Upper lobe of left lung (tissue), 6 donors: ENCODE results near the gene ACAA1. TPM values are rescaled to one million over a fixed set of nuclear protein-coding genes. Genes with fewer than 3 reads are reported as not detected.

Source experiments
- ATAC-seq, 2 donors: fragments of 200-7000 bp; cut with Tn5 transposase; one replicate each; pipeline ENCODE4 v1.9.1; 2022; ENCODE audit warnings: mild to moderate bottlenecking in 2 of 2, moderate library complexity in 2 of 2; ENCODE audit not compliant: low FRiP score in 2 of 2
- DNase-seq, 2 donors: peaks; one replicate each; pipeline ENCODE4 v3.0.0-alpha.2; 2019 to 2020
- H3K27ac ChIP-seq, 4 donors: fragments of 200-600 bp; sonication (generic); one replicate each; pipeline ENCODE4 v1.5.1; 2016 to 2019
- H3K27me3 ChIP-seq, 4 donors: fragments of 200-600 bp; sonication (generic); one replicate each; pipeline ENCODE4 v1.5.1; 2017 to 2019
- H3K36me3 ChIP-seq, 4 donors: fragments of 200-600 bp; sonication (generic); one replicate each; pipeline ENCODE4 v1.5.1; 2016 to 2019
- H3K4me1 ChIP-seq, 4 donors: fragments of 200-600 bp; sonication (generic); one replicate each; pipeline ENCODE4 v1.5.1; 2018 to 2019
- H3K4me3 ChIP-seq, 4 donors: fragments of 200-600 bp; sonication (generic); one replicate each; pipeline ENCODE4 v1.5.1; 2017 to 2019; ENCODE audit warnings: mild to moderate bottlenecking in 2 of 4, moderate library complexity in 1 of 4
- H3K9me3 ChIP-seq, 4 donors: fragments of 200-600 bp; sonication (generic); one replicate each; pipeline ENCODE4 v1.5.1; 2018 to 2019
- CTCF ChIP-seq, 6 experiments: fragments of 450-650 bp in 4 of 6; fragments of 200-600 bp in 2 of 6; sonication (generic) in 2 of 6; IDR thresholded peaks; one replicate each; pipeline ENCODE4 v1.5.1; 2016 to 2019; ENCODE audit warnings: antibody characterized with exemption in 6 of 6
- EP300 ChIP-seq, 4 donors: sonication (generic); formaldehyde crosslinking; IDR thresholded peaks; one replicate each; pipeline ENCODE4 v1.5.1; 2017; ENCODE audit warnings: antibody characterized with exemption in 4 of 4, control low read depth in 2 of 4
- POLR2A ChIP-seq, 4 donors: fragments of 450-650 bp; IDR thresholded peaks; one replicate each; pipeline ENCODE4 v1.5.1; 2016 to 2017; ENCODE audit warnings: antibody characterized with exemption in 4 of 4, mild to moderate bottlenecking in 2 of 4
- POLR2AphosphoS5 ChIP-seq, 2 donors: sonication (generic); formaldehyde crosslinking; IDR thresholded peaks; one replicate each; pipeline ENCODE4 v1.5.1; 2017; ENCODE audit warnings: antibody characterized with exemption in 2 of 2
- WGBS, 2 donors: methylation state at CpG; one replicate each; pipeline ENCODE4 v1.1.5; 2017 to 2018; 5-methylcytosine and 5-hydroxymethylcytosine counted together
- total RNA-seq, 6 donors: library from RNA; depleted of rRNA in 4 of 6; stranded (reverse); fragments of >200 nt in 4 of 6; gene quantifications; one replicate each; pipeline versions ENCODE4 v1.1.0 to v1.2.1, GENCODE V29; 2016 to 2021
- donor health status: DM: no; HTN: no; CAD: no; lungs with moderate emphysema.
- donor health status: DM: no; HTN: yes; CAD: no; lungs with severe emphysema.

The ACAA1 gene
- total RNA-seq, 6 donors from 2014 or later: 67.1 to 170 (median 116) TPM

GRCh38 chr3:38153221-38153620 lies 16.3 kb upstream of the ACAA1 start:
- Histone ChIP-seq H3K27me3 (no peaks in the 10 kb centered on the region), H3K27ac (peak overlapping the region; percentile 1 to 56 (median 30)), H3K4me3 (no peak overlapping the region), H3K4me1 (peaks cover 0 to 16% (median 11%) of the 10 kb centered on the region in 4 donors), H3K36me3 (no peaks in the 10 kb centered on the region), H3K9me3 (no peaks in the 10 kb centered on the region)
- TF ChIP-seq POLR2A (IDR thresholded peaks at IDR 0.05) (no peak), POLR2AphosphoS5 (IDR thresholded peaks at IDR 0.05) (no peak), EP300 (IDR thresholded peaks at IDR 0.05) (no peak), CTCF (IDR thresholded peaks at IDR 0.05) (no peak)
- WGBS, 2 donors: 96 to 100% methylated on average over 2 of the region's 2 CpGs
- no peak for ATAC-seq
- DNase-seq: no peak

GRCh38 chr3:38152609-38153008 lies 15.7 kb upstream of the ACAA1 start:
- H3K4me3 ChIP-seq: no peak overlapping the region
- no peak for DNase-seq
- H3K36me3 ChIP-seq: no peaks in the 10 kb centered on the region
- 80 to 93% methylated on average over 1 to 2 of the region's 2 CpGs for WGBS, 2 donors
- H3K9me3 ChIP-seq: no peaks in the 10 kb centered on the region
- peak overlapping the region; percentile 1 to 56 (median 31) for H3K27ac ChIP-seq
- peak; percentile 35 to 38 for ATAC-seq
- no peak for TF ChIP-seq POLR2A (IDR thresholded peaks at IDR 0.05)
- TF ChIP-seq POLR2AphosphoS5 (IDR thresholded peaks at IDR 0.05): no peak
- TF ChIP-seq CTCF (IDR thresholded peaks at IDR 0.05): no peak
- TF ChIP-seq EP300 (IDR thresholded peaks at IDR 0.05): no peak
- H3K27me3 ChIP-seq: no peaks in the 10 kb centered on the region
- H3K4me1 ChIP-seq: peaks cover 0 to 16% (median 11%) of the 10 kb centered on the region in 4 donors

GRCh38 chr3:38151667-38152265 lies 14.8 kb upstream of the ACAA1 start:
- ATAC-seq (peak; percentile 53 to 60), DNase-seq (no peak)
- H3K36me3 ChIP-seq: no peaks in the 10 kb centered on the region
- H3K9me3 ChIP-seq: no peaks in the 10 kb centered on the region
- TF ChIP-seq POLR2AphosphoS5 (IDR thresholded peaks at IDR 0.05) (no peak), CTCF (IDR thresholded peaks at IDR 0.05) (no peak), EP300 (IDR thresholded peaks at IDR 0.05) (no peak), POLR2A (IDR thresholded peaks at IDR 0.05) (no peak)
- H3K4me3 ChIP-seq: no peak overlapping the region
- no peaks in the 10 kb centered on the region for H3K27me3 ChIP-seq
- peaks cover 0 to 16% (median 11%) of the 10 kb centered on the region in 4 donors for H3K4me1 ChIP-seq
- H3K27ac ChIP-seq: peak overlapping the region; percentile 21 to 72 (median 54)
- WGBS, 2 donors: 71 to 83% methylated on average over 3 of the region's 3 CpGs

DNA sequence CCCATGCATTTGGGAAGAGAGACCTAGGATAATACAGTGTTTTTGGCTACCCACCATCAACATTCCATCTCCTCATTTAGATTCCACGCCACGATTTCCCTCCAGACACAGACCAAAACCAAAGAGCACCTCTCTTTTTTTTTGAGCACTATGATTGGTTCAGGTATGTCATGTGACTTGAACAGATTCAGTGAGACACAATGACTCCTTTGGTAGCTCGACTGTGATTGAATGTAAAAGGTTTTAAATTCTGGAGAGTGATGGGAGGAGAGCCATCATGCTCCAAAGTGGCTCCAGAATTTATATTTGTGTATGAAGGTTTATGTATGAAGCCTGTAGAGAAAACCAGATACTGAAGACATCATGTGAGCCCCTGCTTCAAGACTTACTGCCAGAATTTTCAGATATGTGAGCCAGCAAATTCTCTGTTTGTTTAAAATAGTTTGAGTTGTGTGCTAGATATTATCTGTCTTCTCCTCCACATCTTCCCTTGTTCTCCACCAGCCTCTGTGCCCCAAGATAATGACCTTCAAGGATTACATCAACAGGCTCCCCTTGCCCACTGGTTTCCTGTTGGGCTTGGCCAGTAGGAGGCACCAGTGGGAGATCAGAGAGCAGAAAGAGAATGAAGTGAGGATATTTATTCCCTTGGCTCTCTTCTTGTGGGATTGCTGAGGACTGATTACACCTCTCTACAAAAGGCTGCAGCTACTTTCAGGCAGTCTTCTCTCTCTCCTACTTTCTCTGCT lies 14.0 kb upstream of the ACAA1 start:
- Histone ChIP-seq H3K27me3 (no peaks in the 10 kb centered on the region), H3K4me3 (no peak overlapping the region), H3K36me3 (no peaks in the 10 kb centered on the region), H3K9me3 (peaks cover 0 to 4% (median 0%) of the 10 kb centered on the region in 4 donors), H3K4me1 (peaks cover 0 to 16% (median 11%) of the 10 kb centered on the region in 4 donors), H3K27ac (peak overlapping the region; percentile 21 to 72 (median 54))
- DNase-seq (no peak), ATAC-seq (no peak)
- 88 to 90% methylated on average over 3 of the region's 3 CpGs for WGBS, 2 donors
- TF ChIP-seq POLR2A (IDR thresholded peaks at IDR 0.05) (no peak), POLR2AphosphoS5 (IDR thresholded peaks at IDR 0.05) (no peak), EP300 (IDR thresholded peaks at IDR 0.05) (no peak), CTCF (IDR thresholded peaks at IDR 0.05) (no peak)
